GM19468 (cell line): ENCODE data around the gene EXOC3L4.
"Not testable (repeated sequence)": the region's sequence is repeated elsewhere in the genome, so short reads cannot be mapped to it uniquely, and the experiment has no call there.

Source experiments
- ATAC-seq: cut with Tn5 transposase; IDR thresholded peaks from one replicate; pipeline ENCODE4 v1.9.1; 2021; ENCODE audit warnings: mild to moderate bottlenecking, moderate library complexity, moderate number of reproducible peaks; ENCODE audit not compliant: unreplicated experiment; ENCODE audit errors: extremely low read depth

Gene EXOC3L4

DNA sequence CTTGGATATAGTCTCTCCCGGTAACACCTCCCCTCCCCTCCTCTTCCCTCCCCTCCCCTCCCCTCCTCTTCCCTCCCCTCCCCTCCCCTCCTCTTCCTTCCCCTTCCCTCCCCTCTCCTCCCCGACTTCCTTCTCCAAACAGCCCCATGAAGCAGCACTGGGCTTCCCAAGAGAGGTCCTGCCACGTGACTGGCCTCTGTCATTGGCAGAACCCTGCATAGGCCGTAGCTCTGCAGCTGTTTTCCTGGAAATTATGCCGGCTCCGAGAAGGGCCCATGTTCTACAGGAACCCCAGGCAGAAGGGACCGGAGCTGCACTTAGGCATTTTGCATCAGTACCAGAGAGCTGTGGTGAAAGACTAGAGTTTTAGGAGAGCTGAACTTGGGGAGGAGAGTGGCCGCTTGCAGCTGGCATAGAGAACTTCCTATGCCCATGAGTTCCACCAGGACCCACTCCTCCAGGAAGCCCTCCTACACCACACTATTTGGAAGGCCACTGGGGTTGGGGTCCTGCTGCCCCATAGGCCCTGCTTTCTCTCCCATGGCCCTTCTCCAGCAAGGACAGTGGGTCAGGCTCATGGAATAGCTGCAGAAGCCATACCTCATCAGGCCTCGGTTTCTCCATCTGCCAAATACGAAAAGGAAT lies 23.6 kb downstream of the EXOC3L4 start:
- no peak for ATAC-seq

DNA sequence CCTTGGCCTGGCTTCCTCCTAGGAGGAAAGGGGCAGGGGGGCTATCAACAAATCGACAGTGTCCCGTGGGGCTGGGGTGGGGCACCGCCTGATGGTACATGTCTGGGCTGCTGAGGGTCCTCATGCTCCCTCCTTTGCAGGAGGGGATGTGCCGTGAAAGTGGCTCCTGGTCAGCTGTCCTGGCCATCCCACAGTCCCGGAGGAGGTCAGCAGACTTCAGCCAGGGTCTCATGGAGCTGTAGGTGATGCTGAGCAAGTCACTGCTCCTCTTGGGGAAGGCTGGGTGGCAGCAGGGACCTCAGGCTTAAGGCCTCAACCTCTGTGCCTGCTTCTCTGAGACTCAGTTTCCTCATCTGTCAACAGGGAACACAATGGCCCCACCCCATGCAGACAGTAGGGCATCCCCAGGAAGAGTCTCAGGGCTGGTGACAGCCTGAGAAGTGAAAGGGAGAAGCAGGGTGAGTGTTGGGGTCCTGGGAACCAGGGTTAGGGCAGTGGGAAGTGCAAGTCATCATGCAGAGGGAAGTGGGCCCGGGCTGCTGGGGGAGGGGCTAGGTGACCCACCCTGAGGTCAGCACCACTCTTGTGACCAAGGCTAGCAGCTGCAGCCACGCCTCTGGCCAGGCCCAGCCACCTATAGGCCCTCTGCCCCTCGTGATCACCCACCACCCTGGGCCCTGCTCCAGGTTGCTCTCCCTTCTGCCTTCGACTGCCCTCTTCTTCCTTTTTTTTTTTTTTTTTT lies 24.3 kb downstream of the EXOC3L4 start:
- ATAC-seq, result no peak

- not testable (repeated sequence) for ATAC-seq
Observed at GRCh38 chr14:103119527-103119926, 25.0 kb downstream of the EXOC3L4 start.

DNA sequence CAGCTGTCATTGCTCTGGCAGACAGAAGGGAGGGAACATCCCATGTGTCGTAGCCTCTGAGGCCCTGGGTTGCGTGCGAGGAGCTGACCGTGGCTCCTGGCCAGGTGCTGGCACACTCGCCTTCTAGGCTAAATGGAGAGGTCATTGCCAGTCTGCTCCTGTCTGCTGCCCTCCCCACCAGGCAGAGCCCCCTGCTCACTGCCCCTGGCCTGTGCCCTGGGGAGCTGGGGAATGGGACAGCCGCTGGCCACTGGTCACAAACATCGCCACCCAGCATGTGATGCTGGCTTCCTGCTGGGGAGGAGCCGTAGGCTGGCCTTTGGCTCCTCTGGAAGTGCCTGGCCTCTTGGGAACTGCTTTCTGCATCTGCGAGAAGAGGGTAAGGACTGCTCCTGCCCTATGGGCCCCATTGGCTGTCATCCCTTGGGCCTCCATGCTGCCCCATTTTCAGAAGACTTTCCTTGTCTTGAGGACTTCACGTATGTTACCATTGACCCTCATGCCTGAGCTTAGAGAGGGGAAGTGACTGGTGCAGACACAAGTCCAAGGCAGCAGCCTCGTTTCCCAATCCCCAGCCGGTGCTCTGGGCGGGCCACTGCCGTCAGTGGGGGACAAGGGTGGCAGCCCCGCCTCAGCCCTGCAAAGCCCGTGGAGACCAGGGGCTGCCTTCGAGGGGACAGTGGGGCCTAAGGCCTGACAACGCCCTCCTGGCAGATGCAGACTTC lies 26.8 kb downstream of the EXOC3L4 start:
- no peak for ATAC-seq

DNA sequence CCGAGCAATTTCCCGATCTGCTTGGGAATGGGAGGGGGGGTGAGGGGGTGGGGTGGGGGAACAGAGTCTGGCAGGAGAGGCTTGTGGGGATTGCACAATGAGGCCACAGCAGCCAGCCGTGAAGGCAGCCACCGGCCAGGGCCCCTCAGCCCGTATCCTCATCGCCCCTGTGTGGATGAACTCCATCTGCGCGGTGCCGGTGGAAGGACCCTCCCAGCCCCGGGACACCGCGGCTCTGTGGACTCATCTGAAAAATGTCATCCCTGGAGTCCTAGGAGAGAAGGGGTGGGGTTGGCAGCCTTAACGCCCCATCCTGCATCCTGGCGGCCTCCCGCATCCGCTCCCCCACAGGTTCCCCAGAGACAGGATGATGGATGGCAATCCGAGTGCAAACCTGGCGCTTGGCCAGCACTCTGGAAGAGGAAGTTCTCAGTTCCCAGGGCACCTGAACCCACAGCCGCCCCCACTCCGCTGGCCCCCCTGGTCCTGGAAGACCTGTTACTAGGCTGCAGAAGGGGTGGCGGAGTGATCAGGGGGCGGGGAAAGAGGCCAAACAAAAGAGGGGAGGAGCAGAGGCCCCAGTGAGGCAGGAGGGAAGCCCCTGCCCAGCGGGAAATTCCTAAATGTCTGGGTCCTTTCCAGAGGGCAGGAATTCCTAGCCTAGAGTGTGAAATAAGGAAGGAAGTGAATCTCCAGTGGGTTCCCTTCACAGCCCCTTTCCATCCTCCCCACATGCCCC lies 27.5 kb downstream of the EXOC3L4 start:
- no peak for ATAC-seq

GRCh38 chr14:103122585-103122946 lies 28.0 kb downstream of the EXOC3L4 start:
- ATAC-seq, result no peak

DNA sequence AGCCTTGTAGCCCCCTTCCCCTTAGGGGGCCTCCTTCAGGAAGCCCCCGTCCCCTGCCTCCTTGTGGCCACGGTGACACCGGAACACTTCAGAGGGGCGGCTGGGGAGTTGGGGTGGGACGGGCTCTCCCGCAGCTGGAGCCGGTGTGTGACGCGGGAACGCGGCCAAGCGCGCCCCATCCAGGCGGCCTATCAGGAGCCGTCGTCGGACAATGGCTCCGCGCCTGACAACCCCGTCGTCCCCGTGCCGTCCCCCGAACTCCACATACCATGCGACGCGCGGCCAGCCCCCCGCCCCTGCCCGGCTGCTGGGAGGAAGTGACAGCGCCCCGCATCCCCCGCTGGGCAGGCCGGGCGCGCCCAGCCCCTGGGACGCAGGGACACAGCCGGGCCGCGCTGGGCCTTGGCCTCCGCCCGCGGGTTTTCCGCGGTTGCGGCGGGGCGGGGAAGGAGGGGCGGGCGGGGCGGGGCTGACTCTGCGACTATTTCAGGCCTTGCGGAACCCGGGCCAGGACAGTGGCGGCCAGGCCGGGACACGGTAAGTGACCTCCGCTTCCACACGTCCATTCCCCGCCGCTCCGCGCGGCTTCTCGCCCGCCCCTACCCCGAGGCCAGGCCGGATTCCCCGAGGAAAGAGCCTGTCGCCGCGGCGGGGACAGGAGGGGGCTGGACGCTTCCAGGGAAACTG lies 28.6 kb downstream of the EXOC3L4 start, which contains the start of gene TNFAIP2:
TNFAIP2 (plus strand) TSS at position 515 of the 687 bp plus-strand sequence. CDS start 2,997 bp downstream, outside the sequence.
- no peak for ATAC-seq

DNA sequence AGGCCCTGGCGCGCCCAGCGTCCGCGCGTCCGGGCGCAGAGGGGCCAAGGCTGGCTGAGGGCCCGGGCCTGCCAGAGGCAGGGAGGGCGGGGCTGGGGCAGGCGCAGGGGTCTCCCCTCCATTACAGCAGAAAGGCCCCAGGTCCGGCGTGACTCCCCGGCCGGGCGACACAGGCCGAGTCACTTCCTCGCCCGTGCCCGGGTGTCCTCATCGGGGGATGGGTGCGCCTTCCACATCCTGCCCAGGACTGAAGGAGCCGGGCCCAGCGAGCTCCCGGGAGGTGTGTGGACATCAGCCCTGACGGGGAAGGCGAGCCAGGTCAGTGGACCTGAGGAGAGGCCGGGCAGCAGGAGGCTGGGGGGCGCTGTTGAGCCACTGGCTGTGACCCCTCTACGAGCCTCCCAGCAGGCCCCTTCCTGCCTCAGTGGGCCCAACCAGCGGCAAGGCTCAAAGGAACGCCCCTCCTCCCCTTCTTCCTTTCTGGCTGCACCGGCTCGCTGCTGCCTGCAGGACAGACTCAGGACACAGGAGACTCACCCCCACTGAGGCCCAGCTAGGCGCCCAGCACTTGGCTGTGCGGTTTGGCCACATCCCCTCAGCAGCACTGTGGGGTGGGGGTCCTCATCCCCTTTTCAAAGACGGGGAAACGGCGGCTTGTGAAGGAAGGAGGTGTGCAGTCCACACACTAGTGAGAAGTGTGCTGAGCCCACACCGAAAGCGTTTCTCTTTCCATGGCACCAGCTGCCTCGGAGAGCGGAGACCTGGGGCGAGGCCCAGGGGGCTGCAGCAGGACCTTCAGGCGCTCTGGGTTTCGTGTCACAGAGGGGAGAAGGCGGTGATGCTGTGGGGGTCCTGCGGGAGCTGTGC lies 29.3 kb downstream of the EXOC3L4 start:
- ATAC-seq, result no peak

- ATAC-seq, result no peak
Observed at GRCh38 chr14:103124501-103125001, 30.0 kb downstream of the EXOC3L4 start.

DNA sequence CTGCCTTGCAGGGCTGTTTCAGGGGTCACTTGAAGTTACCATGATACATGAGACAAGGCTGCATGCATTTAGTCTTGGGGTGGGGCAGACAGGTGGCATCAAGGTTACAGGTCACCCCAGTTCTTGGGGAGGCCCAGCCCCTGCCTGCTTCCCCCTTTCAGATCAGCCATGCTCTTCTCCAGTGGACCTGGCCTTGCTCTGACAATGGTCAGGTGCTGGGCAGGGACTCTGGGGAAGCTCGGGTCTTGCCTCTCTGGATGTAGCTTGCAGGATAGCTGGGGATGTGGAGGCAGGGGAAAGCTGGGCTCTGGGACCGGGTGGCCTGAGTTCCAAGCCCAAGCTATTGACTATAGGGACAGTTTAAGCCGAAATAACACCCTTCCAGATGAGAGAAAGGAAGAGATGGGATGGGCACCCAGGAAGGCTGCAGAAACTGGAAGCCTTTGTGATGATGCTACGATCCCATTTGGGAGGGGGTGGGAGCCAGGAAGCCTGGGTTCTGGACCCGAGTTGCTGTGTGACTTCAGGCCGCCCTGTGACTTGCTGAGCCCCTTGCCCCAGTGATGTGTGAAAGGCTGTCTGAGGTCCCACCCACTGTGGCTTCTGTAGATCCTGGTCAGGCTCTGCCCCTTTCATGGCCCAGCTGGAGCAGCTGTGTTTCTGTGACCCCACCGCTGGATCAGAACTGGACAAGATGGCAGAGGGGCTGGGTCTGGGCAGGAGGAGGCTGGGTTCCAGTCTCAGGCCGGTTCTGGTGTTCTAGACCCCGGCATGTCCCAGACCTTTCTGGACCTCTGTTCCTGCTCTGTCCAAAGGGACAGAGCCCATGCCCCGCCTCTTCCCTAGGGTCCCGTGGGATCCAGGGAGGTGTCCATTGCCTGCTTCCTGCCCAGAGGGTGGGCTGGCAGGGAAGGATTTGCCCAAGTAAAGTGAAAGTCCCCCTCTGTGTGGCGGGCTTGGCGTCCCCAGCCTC lies 30.9 kb downstream of the EXOC3L4 start:
- ATAC-seq, result no peak

DNA sequence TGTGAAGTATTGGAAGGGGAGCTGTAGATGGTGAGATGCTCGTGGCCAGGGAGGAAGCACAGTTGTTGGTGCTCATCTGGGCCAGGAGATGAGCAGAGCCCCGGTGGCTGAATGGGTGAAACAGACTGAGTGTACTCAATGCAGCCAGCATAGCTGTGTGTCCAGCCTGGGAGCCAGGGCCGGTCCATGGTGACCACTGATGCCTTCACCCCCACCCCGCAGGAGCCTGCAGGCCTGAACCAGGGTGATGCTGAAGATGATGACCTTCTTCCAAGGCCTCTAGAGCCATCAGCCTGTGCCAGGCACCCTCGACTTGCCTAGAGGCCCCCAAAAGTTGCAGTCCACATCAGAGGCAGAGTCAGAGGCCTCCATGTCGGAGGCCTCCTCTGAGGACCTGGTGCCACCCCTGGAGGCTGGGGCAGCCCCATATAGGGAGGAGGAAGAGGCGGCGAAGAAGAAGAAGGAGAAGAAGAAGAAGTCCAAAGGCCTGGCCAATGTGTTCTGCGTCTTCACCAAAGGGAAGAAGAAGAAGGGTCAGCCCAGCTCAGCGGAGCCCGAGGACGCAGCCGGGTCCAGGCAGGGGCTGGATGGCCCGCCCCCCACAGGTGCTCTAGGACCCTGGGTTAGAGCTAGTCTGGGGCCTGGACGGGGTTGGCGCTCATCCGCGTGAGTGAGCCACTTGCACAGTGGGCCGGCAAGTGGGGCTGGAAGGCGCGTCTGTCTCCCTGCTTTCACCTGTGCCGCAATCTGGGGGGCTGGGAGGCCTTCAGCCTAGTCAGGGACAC lies 31.8 kb downstream of the EXOC3L4 start:
- ATAC-seq, result no peak

DNA sequence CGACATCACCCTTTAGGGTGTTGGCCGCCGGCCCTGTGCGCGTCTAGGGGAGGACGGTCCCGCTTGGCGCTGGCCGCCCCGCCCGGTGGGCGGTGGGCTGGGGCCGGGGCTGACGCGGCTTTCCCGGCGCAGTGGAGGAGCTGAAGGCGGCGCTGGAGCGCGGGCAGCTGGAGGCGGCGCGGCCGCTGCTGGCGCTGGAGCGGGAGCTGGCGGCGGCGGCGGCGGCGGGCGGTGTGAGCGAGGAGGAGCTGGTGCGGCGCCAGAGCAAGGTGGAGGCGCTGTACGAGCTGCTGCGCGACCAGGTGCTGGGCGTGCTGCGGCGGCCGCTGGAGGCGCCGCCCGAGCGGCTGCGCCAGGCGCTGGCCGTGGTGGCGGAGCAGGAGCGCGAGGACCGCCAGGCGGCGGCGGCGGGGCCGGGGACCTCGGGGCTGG lies 32.4 kb downstream of the EXOC3L4 start:
- ATAC-seq, result no peak

GRCh38 chr14:103127356-103127755 lies 32.8 kb downstream of the EXOC3L4 start:
- ATAC-seq, result no peak

DNA sequence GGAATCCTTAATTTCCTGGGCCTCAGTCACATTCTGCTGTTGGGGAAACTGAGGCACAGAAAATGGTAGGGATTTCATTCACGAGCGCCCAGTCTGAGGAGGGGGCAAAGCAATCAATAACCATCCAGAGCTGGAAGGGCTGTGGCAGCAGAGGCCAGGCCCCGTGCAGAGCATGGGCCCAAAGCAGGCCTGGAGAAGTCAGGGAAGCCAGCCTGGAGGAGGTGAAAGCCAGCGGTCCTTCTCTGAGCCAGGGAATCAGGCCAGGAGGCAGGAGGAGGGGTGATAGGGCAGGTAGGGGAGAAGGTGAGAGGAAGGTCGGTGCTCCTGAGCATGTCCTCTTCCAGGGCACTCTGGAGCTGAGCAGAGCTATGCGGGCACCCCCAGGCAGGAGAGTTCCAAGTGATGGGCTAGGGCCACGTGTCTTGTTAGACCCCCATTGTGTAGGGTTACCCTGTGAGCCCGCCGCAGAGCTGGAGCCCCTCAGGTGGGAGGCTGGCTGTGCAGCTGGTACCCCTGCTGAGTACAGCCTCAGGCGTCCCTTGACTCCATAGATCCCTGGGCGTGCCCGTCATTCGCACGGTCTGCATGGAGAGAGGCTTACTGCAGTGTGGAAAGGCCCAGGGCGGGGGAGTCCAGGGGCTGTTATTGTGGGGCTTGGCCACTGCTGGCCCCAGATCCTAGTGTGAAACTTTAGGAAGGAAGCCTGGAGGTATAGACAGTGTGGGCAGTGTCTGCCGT lies 33.5 kb downstream of the EXOC3L4 start:
- ATAC-seq, result no peak

DNA sequence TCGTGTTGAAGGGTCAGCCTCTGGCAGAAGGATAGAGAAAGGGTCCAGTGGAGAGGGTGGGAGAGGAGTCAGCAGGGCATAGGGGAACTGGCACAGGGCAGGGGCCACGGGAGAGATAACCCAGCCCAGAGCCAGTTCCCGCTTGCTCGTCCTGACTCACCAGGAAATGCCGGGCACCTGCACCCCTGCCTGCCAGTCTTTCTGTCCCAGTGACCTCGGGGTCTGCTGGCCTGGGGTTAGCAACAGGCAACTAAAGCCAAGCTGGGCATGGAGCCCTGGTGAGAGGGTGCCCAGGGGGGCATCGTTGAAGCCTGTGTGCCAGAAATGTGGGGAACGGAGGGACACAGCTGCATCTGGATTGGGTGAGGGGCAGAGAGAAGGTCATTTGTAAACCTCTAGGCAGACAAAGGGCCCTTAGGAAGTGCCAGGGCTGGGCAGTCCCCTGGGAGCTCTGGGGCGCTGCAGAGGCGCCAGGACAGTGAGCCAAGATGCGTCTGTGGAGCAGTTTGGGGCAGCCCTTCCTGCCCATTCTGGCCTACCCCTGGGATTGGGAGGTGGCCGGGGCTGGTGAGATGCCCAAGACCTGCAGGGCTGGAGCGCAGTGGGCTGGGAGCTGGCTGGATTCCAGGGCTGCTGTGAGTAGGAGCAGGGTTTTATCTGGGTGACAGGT lies 34.2 kb downstream of the EXOC3L4 start:
- ATAC-seq, result no peak
